Prostate gland (tissue), 2 donors: ENCODE results near the gene ANKRD13D.

Source experiments
- CTCF ChIP-seq, 4 experiments: fragments of 200-600 bp in 2 of 4; fragments of 450-650 bp in 2 of 4; sonication (generic) in 2 of 4; IDR thresholded peaks; 1 replicate in 3 of 4; 2 replicates in 1 of 4; pipeline ENCODE4 v1.5.1; 2016 to 2019; ENCODE audit warnings: antibody characterized with exemption in 4 of 4, mild to moderate bottlenecking in 2 of 4, moderate library complexity in 2 of 4
- POLR2AphosphoS5 ChIP-seq: sonication (generic); formaldehyde crosslinking; IDR thresholded peaks from one replicate; pipeline ENCODE4 v1.6.1; 2017; ENCODE audit warnings: antibody characterized with exemption

- no peak for TF ChIP-seq CTCF (IDR thresholded peaks at IDR 0.05)
- TF ChIP-seq POLR2AphosphoS5 = no peak
Observed at GRCh38 chr11:67251841-67252240, 37.3 kb upstream of the ANKRD13D start.
